Activated naive CD4-positive, alpha-beta T cell treated with anti-CD3 and anti-CD28 coated beads for 36 hours (primary cell): ENCODE measurements around the gene IL32. TPM values are rescaled to one million over a fixed set of nuclear protein-coding genes. Genes with fewer than 3 reads are reported as not detected.
A peak's percentile ranks its signal among the peaks of the same experiment; 100 is the strongest.
"Not testable (repeated sequence)": the region's sequence is repeated elsewhere in the genome, so short reads cannot be mapped to it uniquely, and the experiment has no call there.

ENCODE experiments used
- CTCF ChIA-PET: fragments of 350-600 bp; sonication (Branson Sonifier 250); formaldehyde crosslinking; loops from one replicate; lab custom pipeline; 2021; ENCODE audit warnings: antibody characterized with exemption; lab: Charles Lee
- DNase-seq: peaks from one replicate; pipeline ENCODE4 v3.0.0-alpha.2; 2020
- H3K27ac Mint-ChIP-seq: one replicate; pipeline ENCODE4 v1.8.0; 2021; ENCODE audit warnings: mild to moderate bottlenecking, mixed read lengths
- H3K27me3 Mint-ChIP-seq: one replicate; pipeline ENCODE4 v1.8.0; 2021; ENCODE audit warnings: low read depth, mixed read lengths
- H3K36me3 Mint-ChIP-seq: one replicate; pipeline ENCODE4 v1.8.0; 2021; ENCODE audit warnings: low read depth, mixed read lengths
- H3K4me1 Mint-ChIP-seq: one replicate; pipeline ENCODE4 v1.8.0; 2021; ENCODE audit warnings: low read depth, mixed read lengths
- H3K4me3 Mint-ChIP-seq: one replicate; pipeline ENCODE4 v1.8.0; 2021; ENCODE audit warnings: mild to moderate bottlenecking, moderate library complexity, mixed read lengths
- H3K9me3 Mint-ChIP-seq: one replicate; pipeline ENCODE4 v1.8.0; 2021; ENCODE audit warnings: mixed read lengths
- intact Hi-C: fragments of 100-400 bp; cut with micrococcal nuclease; formaldehyde crosslinking; loops from one replicate; pipeline ENCODE4 v1.15.1; 2023
- total RNA-seq, 2 experiments: library from RNA; stranded (reverse); gene quantifications; one replicate each; pipeline ENCODE4 v1.2.3, GENCODE V29; 2021

Gene IL32
- total RNA-seq, 2 experiments from 2014 or later: 964 to 991 TPM

- H3K36me3 Mint-ChIP-seq: peaks cover 43% of the 10 kb centered on the region
- intact Hi-C loops: loop anchor here (1.0 kb wide), 1 partner anchor 9 kb away; no protein-coding TSS in a partner anchor
Measured at GRCh38 chr16:3065742-3066439, 451 bp downstream of the IL32 start.

GRCh38 chr16:3066440-3066748 is 954 bp downstream of the IL32 start:
- H3K27me3 Mint-ChIP-seq: no peaks in the 10 kb centered on the region
- CTCF ChIA-PET: interaction anchor here (0.8 to 11.2 kb wide), 2 partner anchors 35 to 64 kb away, joined by 3 to 187 read pairs; partner anchors contain the start of gene ZNF213
- H3K4me3 Mint-ChIP-seq: peak overlapping the region; percentile 94
- peaks cover 43% of the 10 kb centered on the region for H3K36me3 Mint-ChIP-seq
- peaks cover 63% of the 10 kb centered on the region for H3K4me1 Mint-ChIP-seq
- no peaks in the 10 kb centered on the region for H3K9me3 Mint-ChIP-seq
- H3K27ac Mint-ChIP-seq: peak overlapping the region; percentile 97
- DNase-seq: no peak
- intact Hi-C loops: no loop called here

More at GRCh38 chr16:3065742-3066439, 451 bp downstream of the IL32 start:
- Mint-ChIP-seq H3K27ac (peak overlapping the region; percentile 97), H3K4me3 (peak overlapping the region; percentile 94), H3K4me1 (peaks cover 59% of the 10 kb centered on the region), H3K27me3 (no peaks in the 10 kb centered on the region), H3K9me3 (no peaks in the 10 kb centered on the region)
- CTCF ChIA-PET: interaction anchor here (0.8 to 11.2 kb wide), 5 partner anchors 10 to 65 kb away, joined by 3 to 187 read pairs (median 8); partner anchors contain the start of gene ZNF213
- peak; percentile 45 for DNase-seq

- Mint-ChIP-seq H3K4me1 (peaks cover 72% of the 10 kb centered on the region), H3K4me3 (peak overlapping the region; percentile 94), H3K27me3 (no peaks in the 10 kb centered on the region), H3K27ac (peak overlapping the region; percentile 96), H3K9me3 (no peaks in the 10 kb centered on the region), H3K36me3 (peaks cover 43% of the 10 kb centered on the region)
- no peak for DNase-seq
- CTCF ChIA-PET: interaction anchor here (1.1 to 11.2 kb wide), 3 partner anchors 10 to 62 kb away, joined by 3 to 187 read pairs (median 5); partner anchors contain the start of gene ZNF213
- intact Hi-C loops: no loop called here
Measured at GRCh38 chr16:3068487-3068886, 3.0 kb downstream of the IL32 start.

GRCh38 chr16:3069146-3069545 is 3.7 kb downstream of the IL32 start:
- H3K9me3 Mint-ChIP-seq, H3K27me3 Mint-ChIP-seq, DNase-seq, intact Hi-C loops: not testable (repeated sequence)
- Mint-ChIP-seq H3K4me1 (peaks cover 72% of the 10 kb centered on the region), H3K4me3 (peak overlapping the region; percentile 4), H3K27ac (peak overlapping the region; percentile 88), H3K36me3 (peaks cover 43% of the 10 kb centered on the region)
- CTCF ChIA-PET: interaction anchor here (1.1 to 2.0 kb wide), 2 partner anchors 10 to 37 kb away, joined by 3 to 5 read pairs; no protein-coding TSS in a partner anchor

- Mint-ChIP-seq H3K4me1 (peaks cover 72% of the 10 kb centered on the region), H3K36me3 (peaks cover 40% of the 10 kb centered on the region), H3K27me3 (no peaks in the 10 kb centered on the region), H3K27ac (peak overlapping the region; percentile 88), H3K4me3 (no peak overlapping the region), H3K9me3 (no peaks in the 10 kb centered on the region)
- intact Hi-C loops: no loop called here
- CTCF ChIA-PET: interaction anchor here (1.4 to 1.9 kb wide), 3 partner anchors 11 to 59 kb away, joined by 4 to 7 read pairs (median 5); partner anchors contain the start of gene ZSCAN10
- DNase-seq: no peak
Measured at GRCh38 chr16:3070608-3071111, 5.2 kb downstream of the IL32 start.

- peak overlapping the region; percentile 75 for H3K27ac Mint-ChIP-seq
- no peak overlapping the region for H3K4me3 Mint-ChIP-seq
- CTCF ChIA-PET: interaction anchor here (1.5 to 1.9 kb wide), 2 partner anchors 27 to 58 kb away, joined by 5 to 7 read pairs; partner anchors contain the start of gene ZSCAN10
- intact Hi-C loops: no loop called here
- no peak for DNase-seq
- H3K4me1 Mint-ChIP-seq: peaks cover 80% of the 10 kb centered on the region
- H3K9me3 Mint-ChIP-seq: no peaks in the 10 kb centered on the region
- no peaks in the 10 kb centered on the region for H3K27me3 Mint-ChIP-seq
- H3K36me3 Mint-ChIP-seq: peaks cover 31% of the 10 kb centered on the region
Measured at GRCh38 chr16:3071655-3072054, 6.2 kb downstream of the IL32 start.

GRCh38 chr16:3072148-3072547 is 6.7 kb downstream of the IL32 start:
- H3K4me3 Mint-ChIP-seq, H3K27me3 Mint-ChIP-seq, H3K9me3 Mint-ChIP-seq, intact Hi-C loops, DNase-seq, CTCF ChIA-PET: not testable (repeated sequence)
- peaks cover 29% of the 10 kb centered on the region for H3K36me3 Mint-ChIP-seq
- H3K4me1 Mint-ChIP-seq: peaks cover 84% of the 10 kb centered on the region
- H3K27ac Mint-ChIP-seq: peak overlapping the region; percentile 75

GRCh38 chr16:3072576-3073263 is 7.3 kb downstream of the IL32 start:
- CTCF ChIA-PET, H3K27me3 Mint-ChIP-seq, intact Hi-C loops, H3K4me3 Mint-ChIP-seq, H3K9me3 Mint-ChIP-seq: not testable (repeated sequence)
- H3K27ac Mint-ChIP-seq: peak overlapping the region; percentile 20
- peaks cover 84% of the 10 kb centered on the region for H3K4me1 Mint-ChIP-seq
- peaks cover 23% of the 10 kb centered on the region for H3K36me3 Mint-ChIP-seq
- peak; percentile 89 for DNase-seq

- Mint-ChIP-seq H3K27ac (peak overlapping the region; percentile 20), H3K4me1 (peaks cover 86% of the 10 kb centered on the region), H3K27me3 (no peaks in the 10 kb centered on the region), H3K36me3 (peaks cover 16% of the 10 kb centered on the region), H3K9me3 (no peaks in the 10 kb centered on the region), H3K4me3 (no peak overlapping the region)
- CTCF ChIA-PET: no interaction called here
- intact Hi-C loops: no loop called here
- DNase-seq: no peak
Measured at GRCh38 chr16:3073448-3073847, 8.0 kb downstream of the IL32 start.

GRCh38 chr16:3074860-3075522 is 9.6 kb downstream of the IL32 start:
- CTCF ChIA-PET: interaction anchor here (0.7 to 5.2 kb wide), 8 partner anchors 11 to 1104 kb away, joined by 3 to 38 read pairs (median 6); partner anchors contain the start of gene IL32
- no peaks in the 10 kb centered on the region for H3K27me3 Mint-ChIP-seq
- H3K36me3 Mint-ChIP-seq: peaks cover 3% of the 10 kb centered on the region
- peak; percentile 94 for DNase-seq
- no peaks in the 10 kb centered on the region for H3K9me3 Mint-ChIP-seq
- intact Hi-C loops: loop anchor here (1.0 to 2.0 kb wide), 4 partner anchors 10 to 51 kb away; partner anchors contain the start of genes IL32 and THOC6
- H3K27ac Mint-ChIP-seq: peak overlapping the region; percentile 98
- peaks cover 77% of the 10 kb centered on the region for H3K4me1 Mint-ChIP-seq
- H3K4me3 Mint-ChIP-seq: peak overlapping the region; percentile 71

GRCh38 chr16:3075523-3075915 is 10.1 kb downstream of the IL32 start:
- intact Hi-C loops: loop anchor here (1.0 to 2.0 kb wide), 4 partner anchors 10 to 51 kb away; partner anchors contain the start of genes IL32 and THOC6
- no peaks in the 10 kb centered on the region for H3K27me3 Mint-ChIP-seq
- CTCF ChIA-PET: interaction anchor here (0.6 to 5.2 kb wide), 8 partner anchors 11 to 61 kb away, joined by 3 to 38 read pairs (median 6); partner anchors contain the start of gene IL32
- peak overlapping the region; percentile 98 for H3K27ac Mint-ChIP-seq
- H3K36me3 Mint-ChIP-seq: no peaks in the 10 kb centered on the region
- H3K9me3 Mint-ChIP-seq: no peaks in the 10 kb centered on the region
- peaks cover 73% of the 10 kb centered on the region for H3K4me1 Mint-ChIP-seq
- peak overlapping the region; percentile 71 for H3K4me3 Mint-ChIP-seq
- DNase-seq: no peak
